Lower leg skin (tissue), 3 donors: ENCODE data around the gene CORIN.
"Not testable (repeated sequence)": the region's sequence is repeated elsewhere in the genome, so short reads cannot be mapped to it uniquely, and the experiment has no call there.

Experiments used
- POLR2A ChIP-seq, 2 donors: fragments of 450-650 bp; IDR thresholded peaks; one replicate each; pipeline ENCODE4 v1.6.1; 2016 to 2017; ENCODE audit warnings: antibody characterized with exemption in 2 of 2, mild to moderate bottlenecking in 1 of 2, moderate library complexity in 1 of 2
- TF ChIP-seq, protein P1 (sequence below), 3 donors: fragments of 450-650 bp; IDR thresholded peaks; one replicate each; pipeline ENCODE4 v1.5.1; 2016; ENCODE audit warnings: antibody characterized with exemption in 3 of 3, mild to moderate bottlenecking in 3 of 3, moderate library complexity in 2 of 3

DNA sequence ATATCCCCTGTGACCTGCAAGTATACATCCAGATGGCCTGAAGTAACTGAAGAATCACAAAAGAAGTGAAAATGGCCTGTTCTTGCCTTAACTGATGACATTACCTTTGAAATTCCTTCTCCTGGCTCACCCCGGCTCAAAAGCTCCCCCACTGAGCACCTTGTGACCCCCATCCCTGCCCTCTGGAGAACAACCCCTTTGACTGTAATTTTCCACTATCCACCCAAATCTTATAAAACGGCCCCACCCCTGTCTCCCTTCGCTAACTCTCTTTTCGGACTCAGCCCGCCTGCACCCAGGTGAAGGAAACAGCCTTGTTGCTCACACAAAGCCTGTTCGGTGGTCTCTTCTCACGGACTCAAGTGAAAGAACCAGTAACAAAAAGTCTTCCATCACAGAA lies 69.9 kb downstream of the CORIN start:
- TF ChIP-seq, protein P1, sequence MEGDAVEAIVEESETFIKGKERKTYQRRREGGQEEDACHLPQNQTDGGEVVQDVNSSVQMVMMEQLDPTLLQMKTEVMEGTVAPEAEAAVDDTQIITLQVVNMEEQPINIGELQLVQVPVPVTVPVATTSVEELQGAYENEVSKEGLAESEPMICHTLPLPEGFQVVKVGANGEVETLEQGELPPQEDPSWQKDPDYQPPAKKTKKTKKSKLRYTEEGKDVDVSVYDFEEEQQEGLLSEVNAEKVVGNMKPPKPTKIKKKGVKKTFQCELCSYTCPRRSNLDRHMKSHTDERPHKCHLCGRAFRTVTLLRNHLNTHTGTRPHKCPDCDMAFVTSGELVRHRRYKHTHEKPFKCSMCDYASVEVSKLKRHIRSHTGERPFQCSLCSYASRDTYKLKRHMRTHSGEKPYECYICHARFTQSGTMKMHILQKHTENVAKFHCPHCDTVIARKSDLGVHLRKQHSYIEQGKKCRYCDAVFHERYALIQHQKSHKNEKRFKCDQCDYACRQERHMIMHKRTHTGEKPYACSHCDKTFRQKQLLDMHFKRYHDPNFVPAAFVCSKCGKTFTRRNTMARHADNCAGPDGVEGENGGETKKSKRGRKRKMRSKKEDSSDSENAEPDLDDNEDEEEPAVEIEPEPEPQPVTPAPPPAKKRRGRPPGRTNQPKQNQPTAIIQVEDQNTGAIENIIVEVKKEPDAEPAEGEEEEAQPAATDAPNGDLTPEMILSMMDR (IDR thresholded peaks at IDR 0.05): not testable (repeated sequence)
- TF ChIP-seq POLR2A (IDR thresholded peaks at IDR 0.05): not testable (repeated sequence)
